Tibial artery (tissue), 4 donors: ENCODE results near the gene RINT1.

Experiments
- DNase-seq, 2 donors: peaks; one replicate each; pipeline ENCODE4 v3.0.0-alpha.2; 2019
- H3K27ac ChIP-seq, 2 donors: fragments of 200-600 bp; sonication (generic) in 1 of 2; 1 replicate in 1 of 2; 2 replicates in 1 of 2; pipeline ENCODE4 v1.5.1; 2018 to 2019; ENCODE audit warnings: mild to moderate bottlenecking in 1 of 2
- H3K27me3 ChIP-seq, 2 donors: fragments of 200-600 bp; sonication (generic) in 1 of 2; one replicate each; pipeline versions ENCODE4 v1.5.1 to v1.6.0; 2016 to 2019
- H3K36me3 ChIP-seq, 3 donors: fragments of 200-600 bp; sonication (generic) in 2 of 3; one replicate each; pipeline ENCODE4 v1.5.1; 2016 to 2019; ENCODE audit warnings: mild to moderate bottlenecking in 2 of 3
- H3K4me1 ChIP-seq, 4 donors: fragments of 200-600 bp; sonication (generic) in 2 of 4; 1 replicate in 3 of 4; 2 replicates in 1 of 4; pipeline ENCODE4 v1.5.1; 2016 to 2019
- H3K4me3 ChIP-seq, 2 donors: fragments of 200-600 bp; sonication (generic) in 1 of 2; 1 replicate in 1 of 2; 2 replicates in 1 of 2; pipeline ENCODE4 v1.5.1; 2018 to 2019; ENCODE audit warnings: mild to moderate bottlenecking in 2 of 2
- H3K9me3 ChIP-seq, 3 donors: fragments of 200-600 bp; sonication (generic) in 1 of 3; one replicate each; pipeline ENCODE4 v1.5.1; 2016 to 2019
- intact Hi-C: fragments of 100-400 bp; cut with DNase I; formaldehyde crosslinking; loops from one replicate; pipeline ENCODE4 v1.15.0; 2023; ENCODE audit warnings: low total_unique reads
- TF ChIP-seq, protein P1 (sequence below), 2 experiments: fragments of 200-600 bp in 1 of 2; fragments of 450-650 bp in 1 of 2; IDR thresholded peaks; one replicate each; pipeline ENCODE4 v1.5.1; 2017 to 2019; ENCODE audit warnings: antibody characterized with exemption in 2 of 2, mild to moderate bottlenecking in 1 of 2, moderate library complexity in 1 of 2

Gene RINT1

DNA sequence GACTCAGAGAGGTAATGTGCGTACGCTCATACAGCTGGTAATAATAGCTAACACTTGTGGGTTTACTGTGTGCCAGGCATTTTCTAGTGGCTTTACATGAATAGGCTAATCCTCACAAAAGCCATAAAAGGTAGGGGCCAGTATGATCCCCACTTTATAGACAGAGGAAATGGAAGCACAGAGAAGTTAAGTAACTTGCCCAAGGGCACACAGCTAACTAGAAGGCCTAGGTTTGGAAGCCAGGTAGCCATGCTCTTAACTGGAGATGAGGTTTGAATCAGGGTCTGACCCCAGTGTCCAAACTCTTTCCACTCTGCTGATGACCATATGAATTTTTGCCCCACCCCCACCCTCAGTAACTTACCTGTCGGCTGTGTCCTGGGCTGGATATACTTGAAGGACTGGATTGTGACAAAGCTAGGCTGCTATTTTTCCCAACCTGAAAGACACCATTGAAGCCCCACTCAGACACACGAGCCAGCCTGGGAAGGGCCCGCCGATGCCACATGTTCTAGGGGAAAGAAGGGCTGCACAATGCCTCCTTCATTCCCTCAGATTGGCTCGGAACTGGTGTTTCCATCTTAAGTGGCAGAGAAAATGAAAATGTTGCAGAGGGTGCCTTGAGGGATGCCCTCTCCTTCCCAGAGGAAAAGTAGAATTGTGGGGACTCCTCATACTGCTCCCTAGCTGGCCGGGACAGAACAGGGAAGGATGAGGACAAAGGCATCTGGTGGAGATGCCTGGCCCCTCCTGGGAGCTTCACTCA is 78.3 kb downstream of the RINT1 start:
- TF ChIP-seq, protein P1, sequence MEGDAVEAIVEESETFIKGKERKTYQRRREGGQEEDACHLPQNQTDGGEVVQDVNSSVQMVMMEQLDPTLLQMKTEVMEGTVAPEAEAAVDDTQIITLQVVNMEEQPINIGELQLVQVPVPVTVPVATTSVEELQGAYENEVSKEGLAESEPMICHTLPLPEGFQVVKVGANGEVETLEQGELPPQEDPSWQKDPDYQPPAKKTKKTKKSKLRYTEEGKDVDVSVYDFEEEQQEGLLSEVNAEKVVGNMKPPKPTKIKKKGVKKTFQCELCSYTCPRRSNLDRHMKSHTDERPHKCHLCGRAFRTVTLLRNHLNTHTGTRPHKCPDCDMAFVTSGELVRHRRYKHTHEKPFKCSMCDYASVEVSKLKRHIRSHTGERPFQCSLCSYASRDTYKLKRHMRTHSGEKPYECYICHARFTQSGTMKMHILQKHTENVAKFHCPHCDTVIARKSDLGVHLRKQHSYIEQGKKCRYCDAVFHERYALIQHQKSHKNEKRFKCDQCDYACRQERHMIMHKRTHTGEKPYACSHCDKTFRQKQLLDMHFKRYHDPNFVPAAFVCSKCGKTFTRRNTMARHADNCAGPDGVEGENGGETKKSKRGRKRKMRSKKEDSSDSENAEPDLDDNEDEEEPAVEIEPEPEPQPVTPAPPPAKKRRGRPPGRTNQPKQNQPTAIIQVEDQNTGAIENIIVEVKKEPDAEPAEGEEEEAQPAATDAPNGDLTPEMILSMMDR (IDR thresholded peaks at IDR 0.05): no peak
- Histone ChIP-seq H3K9me3 (no peaks in the 10 kb centered on the region), H3K27ac (no peak overlapping the region), H3K4me1 (no peaks in the 10 kb centered on the region), H3K36me3 (peaks cover 22 to 36% (median 24%) of the 10 kb centered on the region in 3 donors), H3K27me3 (no peaks in the 10 kb centered on the region), H3K4me3 (no peak overlapping the region)
- intact Hi-C loops: no loop called here
- DNase-seq: no peak

DNA sequence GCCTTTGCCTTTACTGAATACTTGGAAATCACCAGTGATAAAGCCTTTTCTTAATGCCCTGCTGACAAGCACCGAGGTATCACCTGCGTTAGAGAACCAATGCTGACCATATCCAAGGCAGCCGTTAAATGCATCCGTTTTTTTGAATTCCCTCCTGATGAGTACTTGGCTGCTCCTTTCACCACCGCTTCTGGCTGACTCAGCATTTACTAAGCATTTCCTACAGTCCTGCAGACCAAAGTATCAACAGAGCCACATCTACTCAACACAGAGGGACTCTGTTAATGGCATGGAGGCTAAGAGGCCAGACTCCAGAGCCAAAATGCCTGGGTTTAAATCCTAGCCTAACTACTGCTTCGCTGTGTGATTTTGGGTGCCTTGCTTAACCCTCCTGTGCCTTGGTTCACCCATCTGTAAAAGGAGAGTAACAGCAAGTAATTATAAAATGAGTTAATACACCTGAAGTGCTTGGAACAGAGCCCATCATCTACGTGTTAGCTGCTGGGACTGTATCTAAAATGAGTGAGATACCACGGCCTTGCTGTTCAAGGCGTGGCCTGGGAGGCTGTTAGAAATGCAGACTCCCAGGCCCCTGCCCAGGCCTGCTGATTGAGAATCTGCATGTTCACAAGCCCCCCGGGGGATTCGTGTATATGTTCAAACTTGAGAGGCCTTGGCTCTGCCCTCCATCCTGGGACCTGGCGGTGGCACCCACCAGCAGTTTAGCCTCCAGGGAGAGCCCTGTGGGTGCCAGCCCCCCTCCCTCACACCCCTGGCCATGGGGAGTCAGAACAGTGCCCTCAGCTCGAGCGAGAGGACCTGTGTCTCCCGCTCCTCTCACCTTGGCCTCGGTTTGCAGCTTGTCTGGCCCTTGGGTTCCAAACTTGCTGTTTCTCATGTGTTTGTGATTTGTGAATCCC is 80.1 kb downstream of the RINT1 start:
- Histone ChIP-seq H3K27me3 (no peaks in the 10 kb centered on the region), H3K9me3 (no peaks in the 10 kb centered on the region), H3K4me3 (no peak overlapping the region), H3K36me3 (peaks cover 34 to 45% (median 36%) of the 10 kb centered on the region in 3 donors), H3K4me1 (no peaks in the 10 kb centered on the region), H3K27ac (no peak overlapping the region)
- TF ChIP-seq, protein P1 (IDR thresholded peaks at IDR 0.05): no peak
- intact Hi-C loops: no loop called here
- DNase-seq: no peak

DNA sequence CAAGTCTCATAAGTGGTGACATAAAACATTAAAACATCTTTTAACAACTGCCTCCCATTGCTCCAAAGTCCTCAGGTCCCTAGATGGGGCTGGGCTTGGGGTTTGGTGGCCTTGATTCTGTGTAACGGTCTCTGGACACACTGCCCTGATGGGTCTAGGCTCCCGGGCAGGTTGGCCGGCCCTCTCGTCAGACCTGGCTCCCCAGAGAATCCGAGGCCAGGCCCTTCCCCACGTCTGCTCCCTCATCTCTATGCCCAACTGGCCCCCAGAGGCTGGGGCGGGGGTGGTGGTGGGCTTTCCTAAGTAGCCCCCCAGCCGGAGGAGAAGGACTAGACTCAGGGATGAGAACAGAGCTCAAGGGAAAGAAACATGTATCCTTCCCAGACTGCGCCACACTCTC is 80.8 kb downstream of the RINT1 start:
- TF ChIP-seq, protein P1 (IDR thresholded peaks at IDR 0.05): no peak
- no peaks in the 10 kb centered on the region for H3K9me3 ChIP-seq
- H3K27ac ChIP-seq: no peak overlapping the region
- intact Hi-C loops: no loop called here
- H3K4me1 ChIP-seq: no peaks in the 10 kb centered on the region
- DNase-seq: no peak
- peaks cover 34 to 51% (median 39%) of the 10 kb centered on the region in 3 donors for H3K36me3 ChIP-seq
- H3K27me3 ChIP-seq: no peaks in the 10 kb centered on the region
- H3K4me3 ChIP-seq: no peak overlapping the region

DNA sequence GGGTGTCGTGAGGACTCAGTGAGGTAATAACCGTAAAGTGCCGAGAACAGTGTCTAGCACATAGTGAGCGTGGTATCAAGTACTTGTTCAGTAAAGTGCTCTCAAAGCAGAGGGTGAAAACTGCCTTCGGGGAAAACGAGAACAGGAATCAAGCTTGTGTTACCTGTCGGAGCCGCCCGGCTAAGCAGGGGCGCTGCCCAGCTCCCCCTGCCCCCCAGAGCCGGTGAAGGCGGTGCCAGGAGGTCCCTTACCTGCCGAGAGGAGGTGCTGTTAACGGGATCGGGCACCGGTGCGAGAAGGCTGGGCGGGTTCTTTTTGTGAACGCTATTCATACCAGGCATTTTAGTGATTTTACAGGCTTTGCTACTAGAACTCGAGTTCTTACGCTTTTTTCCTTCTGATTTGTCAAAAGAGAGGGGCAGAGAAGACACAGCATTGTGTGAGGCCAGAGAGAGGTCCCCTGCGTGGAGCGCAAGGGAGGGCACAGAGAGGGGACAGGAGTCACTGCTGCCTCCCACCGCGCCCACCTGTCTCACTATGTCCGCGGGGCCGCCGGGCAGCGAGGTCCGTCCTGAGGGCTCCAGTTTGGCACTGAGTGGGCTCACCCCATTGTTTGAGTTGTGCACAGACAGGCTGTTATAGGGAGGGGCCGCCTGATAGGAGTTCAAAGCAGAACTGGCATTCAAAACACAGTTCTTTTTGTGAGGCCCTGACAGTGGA is 81.8 kb downstream of the RINT1 start:
- H3K36me3 ChIP-seq: peaks cover 34 to 61% (median 42%) of the 10 kb centered on the region in 3 donors
- H3K27me3 ChIP-seq: no peaks in the 10 kb centered on the region
- TF ChIP-seq, protein P1 (IDR thresholded peaks at IDR 0.05): no peak
- DNase-seq: no peak
- no peaks in the 10 kb centered on the region for H3K4me1 ChIP-seq
- no peak overlapping the region for H3K4me3 ChIP-seq
- H3K27ac ChIP-seq: no peak overlapping the region
- intact Hi-C loops: no loop called here
- no peaks in the 10 kb centered on the region for H3K9me3 ChIP-seq

DNA sequence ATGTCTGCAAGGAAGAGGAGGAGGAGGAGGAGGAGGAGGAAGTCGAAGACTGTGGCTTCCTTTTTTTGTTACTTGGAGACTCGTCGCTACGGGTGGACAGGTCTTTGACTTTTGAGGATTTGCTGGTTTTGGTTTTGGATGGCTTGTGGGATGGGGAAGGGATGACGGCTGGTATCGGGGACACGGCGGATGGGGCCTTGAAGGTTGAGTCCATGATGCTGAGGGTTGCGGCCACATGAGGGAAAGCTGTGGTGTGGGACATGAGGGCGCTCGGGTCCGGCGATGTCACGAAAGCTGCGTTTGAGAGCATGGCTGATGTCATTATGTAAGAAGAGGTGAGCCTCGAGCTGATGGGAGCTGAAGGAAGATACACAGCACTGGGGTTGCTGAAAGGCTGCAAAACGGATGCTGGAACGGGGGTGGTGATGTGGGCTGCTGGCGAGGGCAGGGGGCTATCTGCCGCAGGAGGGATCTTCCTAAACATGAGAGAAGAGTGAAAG is 82.4 kb downstream of the RINT1 start:
- TF ChIP-seq, protein P1 (IDR thresholded peaks at IDR 0.05): no peak
- peaks cover 34 to 63% (median 42%) of the 10 kb centered on the region in 3 donors for H3K36me3 ChIP-seq
- no peak overlapping the region for H3K4me3 ChIP-seq
- no peaks in the 10 kb centered on the region for H3K9me3 ChIP-seq
- H3K27me3 ChIP-seq: no peaks in the 10 kb centered on the region
- H3K4me1 ChIP-seq: no peaks in the 10 kb centered on the region
- H3K27ac ChIP-seq: no peak overlapping the region
- intact Hi-C loops: no loop called here
- no peak for DNase-seq
